ENCODE data around the gene AUNIP. TPM values are rescaled to one million over a fixed set of nuclear protein-coding genes. Genes with fewer than 3 reads are reported as not detected.

AUNIP gene
- total and polyA plus RNA-seq, 2 of the 8 experiments (the other 6 are each of a cell fraction or from before 2014, with no cell fraction given): 18.6 to 23.2 TPM

- Histone ChIP-seq H3K23ac (ENCODE audit: insufficient read length) (no peak overlapping the region), H3K9ac (replicated peaks in 1 of 4; ENCODE audit: extremely low read depth in 1 of 4, low read depth in 3 of 4, low read length in 3 of 4) (no peak overlapping the region; a peak in 1 of 7 replicates), H2BK15ac (ENCODE audit: low read length) (no peak overlapping the region), H4K20me1 (replicated peaks in 1 of 2; ENCODE audit: control insufficient read depth in 1 of 2, insufficient read depth in 2 of 2, low read length in 2 of 2) (no peaks in the 10 kb centered on the region), H3K56ac (replicated peaks; ENCODE audit: insufficient read length, low read depth, low read length) (no peak overlapping the region), H2AFZ (ENCODE audit: low read length) (no peak overlapping the region), H3K79me1 (ENCODE audit: low read depth, low read length) (peaks cover 2% of the 10 kb centered on the region), H3K14ac (ENCODE audit: insufficient read length) (no peak overlapping the region), H3K79me2 (ENCODE audit: control insufficient read depth in 1 of 2, insufficient read depth in 2 of 2, low read length in 2 of 2) (no peaks in the 10 kb centered on the region), H3K27ac (ENCODE audit: low read depth, low read length) (no peak overlapping the region), H4K8ac (ENCODE audit: extremely low read depth, insufficient read depth, low read length) (no peak overlapping the region), H3K4me2 (ENCODE audit: insufficient read depth in 1 of 2, low read depth in 2 of 2, low read length in 2 of 2) (peak overlapping the region in 1 of 2 experiments; percentile 79; a peak in 1 of 4 replicates), H3K4me1 (replicated peaks in 1 of 4; ENCODE audit: control insufficient read depth in 3 of 4, insufficient read depth in 4 of 4, low read length in 3 of 4) (peaks cover 0 to 12% (median 8%) of the 10 kb centered on the region in 4 experiments; a peak in 5 of 7 replicates), H2BK5ac (ENCODE audit: low read depth, low read length) (0 out of 2 replicates have a peak overlapping the region, but pooled peaks have one; percentile 73), H4K91ac (replicated peaks; ENCODE audit: insufficient read length, low read length) (no peak overlapping the region), H2BK12ac (ENCODE audit: low read depth, low read length) (no peak overlapping the region), H3K36me3 (ENCODE audit: control insufficient read depth in 2 of 4, insufficient read depth in 4 of 4, low read length in 3 of 4) (no peaks in the 10 kb centered on the region), H3K4me3 (ENCODE audit: extremely low read depth in 1 of 4, insufficient read depth in 2 of 4, low read depth in 3 of 4, low read length in 4 of 4) (peak overlapping the region in 1 of 4 experiments; percentile 69; a peak in 2 of 8 replicates), H2AK5ac (ENCODE audit: low read depth, low read length) (no peak overlapping the region), H3K23me2 (ENCODE audit: low read depth, low read length) (peaks cover 8% of the 10 kb centered on the region), H4K5ac (ENCODE audit: insufficient read length, low read depth, low read length) (no peak overlapping the region), H3K9me3 (ENCODE audit: insufficient read depth in 2 of 2, low read depth in 1 of 2, low read length in 1 of 2) (no peaks in the 10 kb centered on the region), H2BK120ac (replicated peaks; ENCODE audit: low read depth, low read length) (no peak overlapping the region), H3K27me3 (replicated peaks in 1 of 4; ENCODE audit: control insufficient read depth in 3 of 4, extremely low read depth in 1 of 4, insufficient read depth in 3 of 4, low read length in 3 of 4) (peaks cover 0 to 3% (median 1%) of the 10 kb centered on the region in 4 experiments; a peak in 4 of 7 replicates), H2BK20ac (ENCODE audit: low read length) (no peak overlapping the region), H3K18ac (ENCODE audit: extremely low read depth, low read length) (no peak overlapping the region), H3K4ac (replicated peaks; ENCODE audit: insufficient read length, low read depth, low read length) (no peak overlapping the region)
- ChIA-PET CTCF (ENCODE audit: partially characterized antibody) (interaction anchor here (0.8 to 4.0 kb wide), 5 partner anchors 11 to 121 kb away, joined by 3 to 25 read pairs (median 9); partner anchors contain the start of gene PAFAH2), POLR2A (ENCODE audit: partially characterized antibody) (interaction anchor here (0.7 to 4.1 kb wide), 8 partner anchors 10 to 280 kb away, joined by 3 to 29 read pairs (median 10); no protein-coding TSS in a partner anchor)
- WGBS, 2 experiments (ENCODE audit: extremely low coverage in 1 of 2, insufficient coverage in 1 of 2, insufficient read length in 1 of 2, insufficient replicate concordance in 2 of 2, low coverage in 1 of 2, low lambda C conversion rate in 2 of 2, missing lambda C conversion rate in 1 of 2): 86 to 100% methylated on average over 1 to 2 of the region's 2 CpGs
- FAIRE-seq (no peak), DNase-seq (ENCODE audit: low read depth in 1 of 2, low spot score in 2 of 2) (no peak)
- TF ChIP-seq GTF2F1 (IDR thresholded peaks at IDR 0.05; ENCODE audit: borderline replicate concordance, low read depth, low read length): no peak
- TF ChIP-seq TAF7 (optimal IDR thresholded peaks at IDR 0.05; ENCODE audit: borderline replicate concordance, low read depth, low read length): no peak
- no peak for TF ChIP-seq CBX5 (IDR thresholded peaks at IDR 0.05; ENCODE audit: low read depth, low read length)
- TF ChIP-seq POLR2A (IDR thresholded peaks at IDR 0.05; ENCODE audit: control extremely low read depth in 1 of 2, low read depth in 2 of 2, low read length in 2 of 2): no peak
- TF ChIP-seq, protein P1, sequence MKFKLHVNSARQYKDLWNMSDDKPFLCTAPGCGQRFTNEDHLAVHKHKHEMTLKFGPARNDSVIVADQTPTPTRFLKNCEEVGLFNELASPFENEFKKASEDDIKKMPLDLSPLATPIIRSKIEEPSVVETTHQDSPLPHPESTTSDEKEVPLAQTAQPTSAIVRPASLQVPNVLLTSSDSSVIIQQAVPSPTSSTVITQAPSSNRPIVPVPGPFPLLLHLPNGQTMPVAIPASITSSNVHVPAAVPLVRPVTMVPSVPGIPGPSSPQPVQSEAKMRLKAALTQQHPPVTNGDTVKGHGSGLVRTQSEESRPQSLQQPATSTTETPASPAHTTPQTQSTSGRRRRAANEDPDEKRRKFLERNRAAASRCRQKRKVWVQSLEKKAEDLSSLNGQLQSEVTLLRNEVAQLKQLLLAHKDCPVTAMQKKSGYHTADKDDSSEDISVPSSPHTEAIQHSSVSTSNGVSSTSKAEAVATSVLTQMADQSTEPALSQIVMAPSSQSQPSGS (IDR thresholded peaks at IDR 0.05; ENCODE audit: low read length): no peak
- TF ChIP-seq SIRT6 (IDR thresholded peaks at IDR 0.05; ENCODE audit: low read length): no peak
- TF ChIP-seq RBBP5 (IDR thresholded peaks at IDR 0.05; ENCODE audit: borderline replicate concordance, low read depth, low read length): no peak
- no peak for TF ChIP-seq RAD21 (IDR thresholded peaks at IDR 0.05 in 1 of 2, conservative IDR thresholded peaks at IDR 0.05 in 1 of 2; ENCODE audit: low read depth in 2 of 2, low read length in 2 of 2)
- no peak for TF ChIP-seq BACH1 (IDR thresholded peaks at IDR 0.05; ENCODE audit: low read length)
These were observed 17.4 kb upstream of the AUNIP start for GRCh38 chr1:25876693-25877077.

All from H1 (cell line).